ENCODE measurements around the gene USP34. TPM values are rescaled to one million over a fixed set of nuclear protein-coding genes. Genes with fewer than 3 reads are reported as not detected.

USP34 gene
- total RNA-seq, 1 experiment from 2014 or later: 76.3 TPM

GRCh38 chr2:61262699-61263098 is 208.2 kb downstream of the USP34 start:
- Histone ChIP-seq H3K9me2 (ENCODE audit: insufficient read depth) (no peaks in the 10 kb centered on the region), H3K79me2 (ENCODE audit: insufficient read depth, low read length) (no peaks in the 10 kb centered on the region), H3K36me3 (ENCODE audit: control insufficient read depth in 1 of 2, insufficient read depth in 2 of 2, low read length in 2 of 2) (peaks cover 12 to 14% of the 10 kb centered on the region in 2 experiments), H3K27me3 (ENCODE audit: insufficient read depth, low read length) (no peaks in the 10 kb centered on the region), H2AFZ (ENCODE audit: low read depth, low read length, poor library complexity, severe bottlenecking) (no peak overlapping the region), H3K4me1 (ENCODE audit: control insufficient read depth in 1 of 2, insufficient read depth in 2 of 2, low read length in 2 of 2) (no peaks in the 10 kb centered on the region), H4K20me1 (ENCODE audit: insufficient read depth) (no peaks in the 10 kb centered on the region), H3K9ac (ENCODE audit: low read length) (no peak overlapping the region), H3K27ac (ENCODE audit: low read depth, low read length) (no peak overlapping the region), H3K4me3 (replicated peaks in 1 of 2; ENCODE audit: low read depth in 1 of 2, low read length in 2 of 2) (no peak overlapping the region), H3K9me3 (ENCODE audit: control insufficient read depth in 1 of 2, insufficient read depth in 1 of 2, low read depth in 1 of 2, low read length in 2 of 2) (no peaks in the 10 kb centered on the region), H3K4me2 (ENCODE audit: low read length) (no peak overlapping the region)
- no TSS peak for BruUV-seq (replicated peaks)
- CTCF ChIA-PET: no interaction called here
- DNase-seq (ENCODE audit: low read depth, low spot score) (no peak), ATAC-seq (no peak)
- TF ChIP-seq SP1 (IDR thresholded peaks at IDR 0.05; ENCODE audit: low read depth): no peak
- no peak for TF ChIP-seq EZH2 (IDR thresholded peaks at IDR 0.05)
- no peak for TF ChIP-seq CEBPB (IDR thresholded peaks at IDR 0.05; ENCODE audit: low read depth)
- TF ChIP-seq SIN3A (IDR thresholded peaks at IDR 0.05; ENCODE audit: low read depth): no peak
- no peak for TF ChIP-seq CTCF (IDR thresholded peaks at IDR 0.05 in 2 of 3, conservative IDR thresholded peaks at IDR 0.05 in 1 of 3; ENCODE audit: borderline replicate concordance in 1 of 3, insufficient read depth in 1 of 3, low read depth in 2 of 3, low read length in 2 of 3)
- no peak for TF ChIP-seq RAD21 (IDR thresholded peaks at IDR 0.05; ENCODE audit: low read depth)
- no peak for TF ChIP-seq ZFX (IDR thresholded peaks at IDR 0.05)
- no peak for TF ChIP-seq MAX (IDR thresholded peaks at IDR 0.05)
- no peak for TF ChIP-seq POLR2AphosphoS5 (IDR thresholded peaks at IDR 0.05; ENCODE audit: low read depth, low read length)
- no peak for TF ChIP-seq POLR2A (IDR thresholded peaks at IDR 0.05; ENCODE audit: borderline replicate concordance, extremely low read depth, insufficient read depth, insufficient read length)
- no peak for TF ChIP-seq ZNF274 (IDR thresholded peaks at IDR 0.05; ENCODE audit: low read depth, low read length)
- intact Hi-C loops (cut with micrococcal nuclease): no loop called here
- RAD21 ChIA-PET (ENCODE audit: low non-redundant PET in 1 of 2, low total read pairs in 2 of 2, uncharacterized antibody in 2 of 2, unreplicated experiment in 2 of 2): no interaction called here
- POLR2A ChIA-PET: no interaction called here

Measured in HCT116 (cell line).